ENCODE data around the gene IL18R1.

The IL18R1 gene

GRCh38 chr2:102442967-102443828, 87.6 kb downstream of the IL18R1 start:
- no peak for DNase-seq (ENCODE audit: low read depth, low spot score)
- no peak overlapping the region for H3K4me3 ChIP-seq (ENCODE audit: low read depth, low read length)
- CTCF ChIA-PET: interaction anchor here (0.7 to 3.1 kb wide), 34 partner anchors 9 to 1041 kb away, joined by 3 to 24 read pairs (median 6); partner anchors contain the start of genes IL18RAP and SLC9A4
- TF ChIP-seq CTCF (IDR thresholded peaks at IDR 0.05; ENCODE audit: insufficient read depth, low read length, missing control alignments): peak; percentile 41
- POLR2A ChIA-PET: no interaction called here

GRCh38 chr2:102444233-102444632, 88.6 kb downstream of the IL18R1 start:
- TF ChIP-seq CTCF (IDR thresholded peaks at IDR 0.05; ENCODE audit: insufficient read depth, low read length, missing control alignments): no peak
- H3K4me3 ChIP-seq (ENCODE audit: low read depth, low read length): no peak overlapping the region
- DNase-seq (ENCODE audit: low read depth, low spot score): no peak
- CTCF ChIA-PET: interaction anchor here (0.8 to 3.1 kb wide), 23 partner anchors 8 to 560 kb away, joined by 3 to 24 read pairs (median 6); no protein-coding TSS in a partner anchor
- POLR2A ChIA-PET: no interaction called here

- no peak for TF ChIP-seq CTCF (IDR thresholded peaks at IDR 0.05; ENCODE audit: insufficient read depth, low read length, missing control alignments)
- CTCF ChIA-PET: interaction anchor here (0.8 to 4.5 kb wide), 6 partner anchors 9 to 1105 kb away, joined by 3 to 29 read pairs (median 4); no protein-coding TSS in a partner anchor
- no peak for DNase-seq (ENCODE audit: low read depth, low spot score)
- H3K4me3 ChIP-seq (ENCODE audit: low read depth, low read length): no peak overlapping the region
- POLR2A ChIA-PET: no interaction called here
Observed at GRCh38 chr2:102446936-102447335, 91.3 kb downstream of the IL18R1 start.

Data from AG04449 (cell line).